K562 (cell line): Measurements from ENCODE around the gene AHI1. TPM values are rescaled to one million over a fixed set of nuclear protein-coding genes. Genes with fewer than 3 reads are reported as not detected.
A peak's percentile ranks its signal among the peaks of the same experiment; 100 is the strongest.

Experiments used
- ARID3A ChIP-seq: IDR thresholded peaks from 2 replicates; pipeline ENCODE4 v1.6.1; 2012; ENCODE audit warnings: low read depth, low read length, improper control_type of control experiment, borderline replicate concordance
- CBFB ChIP-seq: sonication (generic); formaldehyde crosslinking; IDR thresholded peaks from 2 replicates; pipeline ENCODE4 v1.4.0; 2020; ENCODE audit warnings: mild to moderate bottlenecking, missing genetic modification reagents
- CEBPZ ChIP-seq: fragments of 150-350 bp; IDR thresholded peaks from 2 replicates; pipeline ENCODE4 v1.6.1; 2014; ENCODE audit warnings: low read depth, mild to moderate bottlenecking, low read length, borderline replicate concordance
- E2F4 ChIP-seq: sonication (generic); formaldehyde crosslinking; IDR thresholded peaks from 2 replicates; pipeline ENCODE4 v1.8.0; 2022; ENCODE audit warnings: mild to moderate bottlenecking, low read depth, missing genetic modification reagents
- HMGXB4 ChIP-seq: sonication (generic); formaldehyde crosslinking; IDR thresholded peaks from 2 replicates; pipeline ENCODE4 v1.8.1; 2023; ENCODE audit warnings: mild to moderate bottlenecking, missing genetic modification reagents
- LARP7 ChIP-seq: fragments of 450-650 bp; IDR thresholded peaks from 2 replicates; pipeline ENCODE4 v1.6.1; 2016
- NFATC3 ChIP-seq: fragments of 450-650 bp; IDR thresholded peaks from 2 replicates; pipeline ENCODE4 v1.6.1; 2017; ENCODE audit warnings: mild to moderate bottlenecking
- RFX5 ChIP-seq: IDR thresholded peaks from 2 replicates; pipeline ENCODE4 v1.6.1; 2011; ENCODE audit warnings: low read depth, mild to moderate bottlenecking, improper control_type of control experiment, low read length
- ZNF277 ChIP-seq: fragments of 250-450 bp; sonication (Bioruptor Pico); IDR thresholded peaks from 2 replicates; pipeline ENCODE4 v1.8.0; 2022; ENCODE audit warnings: inconsistent platforms, mild to moderate bottlenecking, moderate library complexity, borderline replicate concordance
- polyA plus RNA-seq, 8 experiments: library from polyadenylated mRNA; depleted of rRNA in 4 of 8; stranded (reverse) in 5 of 8; unstranded in 3 of 8; fragments of >200 nt; fragmentation: Nextera tagmentation in 2 of 8; fragmentation: Illumina TruSeq in 1 of 8; extraction: Ambion mirVana in 2 of 8; extraction: Trizol in 1 of 8; gene quantifications; 2 replicates each; pipeline versions ENCODE4 v1.2.1 to v1.2.3, GENCODE V29; 2011 to 2014; ENCODE audit warnings: inconsistent platforms in 1 of 8, missing spikeins in 1 of 8
- total RNA-seq, 7 experiments: library from RNA; depleted of rRNA in 6 of 7; stranded (reverse); fragments of >200 nt in 6 of 7; fragmentation: Illumina TruSeq in 2 of 7; extraction: Trizol in 2 of 7; gene quantifications; 2 replicates each; pipeline versions ENCODE4 v1.2.1 to v1.2.3, GENCODE V29; 2011 to 2021; ENCODE audit warnings: low replicate concordance in 1 of 7
- TF ChIP-seq, protein P1 (sequence below), 2 experiments: fragments of 450-650 bp; IDR thresholded peaks; 2 replicates each; pipeline ENCODE4 v1.6.1; 2018; ENCODE audit warnings: mild to moderate bottlenecking in 2 of 2, low read depth in 1 of 2; ENCODE audit not compliant: partially characterized antibody in 2 of 2

AHI1 gene
- total and polyA plus RNA-seq, 9 of the 15 experiments (the other 6 are each of a cell fraction or from before 2014, with no cell fraction given), result 24.7 to 54.9 (median 32.2) TPM

GRCh38 chr6:135496800-135497411 lies 634 bp downstream of the AHI1 start (continued):
- TF ChIP-seq HMGXB4, result no peak
- no peak for TF ChIP-seq E2F4 (CRISPR knock-in tag)
- no peak for TF ChIP-seq ZNF277 (CRISPR knock-in tag)
- no peak for TF ChIP-seq CBFB (CRISPR knock-in tag)
- peak; percentile 49; the same call in 1 of the 2 replicates for TF ChIP-seq NFATC3
- no peak for TF ChIP-seq ARID3A
- TF ChIP-seq, protein P1, sequence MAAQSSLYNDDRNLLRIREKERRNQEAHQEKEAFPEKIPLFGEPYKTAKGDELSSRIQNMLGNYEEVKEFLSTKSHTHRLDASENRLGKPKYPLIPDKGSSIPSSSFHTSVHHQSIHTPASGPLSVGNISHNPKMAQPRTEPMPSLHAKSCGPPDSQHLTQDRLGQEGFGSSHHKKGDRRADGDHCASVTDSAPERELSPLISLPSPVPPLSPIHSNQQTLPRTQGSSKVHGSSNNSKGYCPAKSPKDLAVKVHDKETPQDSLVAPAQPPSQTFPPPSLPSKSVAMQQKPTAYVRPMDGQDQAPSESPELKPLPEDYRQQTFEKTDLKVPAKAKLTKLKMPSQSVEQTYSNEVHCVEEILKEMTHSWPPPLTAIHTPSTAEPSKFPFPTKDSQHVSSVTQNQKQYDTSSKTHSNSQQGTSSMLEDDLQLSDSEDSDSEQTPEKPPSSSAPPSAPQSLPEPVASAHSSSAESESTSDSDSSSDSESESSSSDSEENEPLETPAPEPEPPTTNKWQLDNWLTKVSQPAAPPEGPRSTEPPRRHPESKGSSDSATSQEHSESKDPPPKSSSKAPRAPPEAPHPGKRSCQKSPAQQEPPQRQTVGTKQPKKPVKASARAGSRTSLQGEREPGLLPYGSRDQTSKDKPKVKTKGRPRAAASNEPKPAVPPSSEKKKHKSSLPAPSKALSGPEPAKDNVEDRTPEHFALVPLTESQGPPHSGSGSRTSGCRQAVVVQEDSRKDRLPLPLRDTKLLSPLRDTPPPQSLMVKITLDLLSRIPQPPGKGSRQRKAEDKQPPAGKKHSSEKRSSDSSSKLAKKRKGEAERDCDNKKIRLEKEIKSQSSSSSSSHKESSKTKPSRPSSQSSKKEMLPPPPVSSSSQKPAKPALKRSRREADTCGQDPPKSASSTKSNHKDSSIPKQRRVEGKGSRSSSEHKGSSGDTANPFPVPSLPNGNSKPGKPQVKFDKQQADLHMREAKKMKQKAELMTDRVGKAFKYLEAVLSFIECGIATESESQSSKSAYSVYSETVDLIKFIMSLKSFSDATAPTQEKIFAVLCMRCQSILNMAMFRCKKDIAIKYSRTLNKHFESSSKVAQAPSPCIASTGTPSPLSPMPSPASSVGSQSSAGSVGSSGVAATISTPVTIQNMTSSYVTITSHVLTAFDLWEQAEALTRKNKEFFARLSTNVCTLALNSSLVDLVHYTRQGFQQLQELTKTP (IDR thresholded peaks at IDR 0.05; ENCODE audit: low read depth in 1 of 2, partially characterized antibody in 2 of 2), result peak in 1 of 2 experiments; percentile 70
- no peak for TF ChIP-seq CEBPZ
- TF ChIP-seq RFX5, result 0 out of 2 replicates have a peak, but pooled peaks have one; percentile 35
- TF ChIP-seq LARP7, result no peak
